Stimulated activated CD4-positive, alpha-beta T cell treated with anti-CD3 and anti-CD28 coated beads, TNF-alpha, amount 100 ng/mL, for 48 hours (primary cell): ENCODE measurements around the gene SOX10.
"Not testable (repeated sequence)": the region's sequence is repeated elsewhere in the genome, so short reads cannot be mapped to it uniquely, and the experiment has no call there.

Source experiments
- DNase-seq, 3 donors: peaks; one replicate each; pipeline ENCODE4 v3.0.0-alpha.2; 2020; ENCODE audit warnings: low read depth in 3 of 3

The SOX10 gene

GRCh38 chr22:37986371-37986770, 2.0 kb upstream of the SOX10 start:
- DNase-seq: no peak

GRCh38 chr22:37985751-37986281, 1.5 kb upstream of the SOX10 start:
- no peak for DNase-seq

DNA sequence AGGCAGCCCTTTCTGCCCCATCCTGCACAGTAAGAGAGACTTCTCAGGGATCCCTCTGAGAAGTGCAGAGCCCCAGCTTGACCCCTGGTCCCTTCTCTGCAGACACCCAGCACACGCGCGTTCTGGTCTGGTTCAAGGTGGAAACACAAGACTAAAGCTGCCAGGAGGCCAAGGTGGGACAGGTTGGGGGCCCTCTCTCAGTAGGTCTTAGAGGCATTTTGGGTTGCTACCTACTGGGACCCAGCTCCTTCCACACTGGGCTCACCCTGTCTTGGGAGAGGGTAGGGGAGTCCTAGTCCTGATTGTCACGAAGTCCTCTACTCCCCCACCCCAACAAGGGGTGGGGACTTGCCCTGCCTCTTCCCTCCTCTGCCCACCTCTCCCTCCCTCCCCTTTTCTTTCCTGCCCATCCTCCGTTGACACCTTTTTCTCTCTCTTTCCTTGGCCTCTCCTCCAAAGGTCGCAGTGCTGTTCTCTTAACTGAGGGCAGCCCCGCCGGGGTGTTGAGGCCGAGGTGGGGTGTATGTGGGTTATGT, 763 bp upstream of the SOX10 start:
- no peak for DNase-seq

DNA sequence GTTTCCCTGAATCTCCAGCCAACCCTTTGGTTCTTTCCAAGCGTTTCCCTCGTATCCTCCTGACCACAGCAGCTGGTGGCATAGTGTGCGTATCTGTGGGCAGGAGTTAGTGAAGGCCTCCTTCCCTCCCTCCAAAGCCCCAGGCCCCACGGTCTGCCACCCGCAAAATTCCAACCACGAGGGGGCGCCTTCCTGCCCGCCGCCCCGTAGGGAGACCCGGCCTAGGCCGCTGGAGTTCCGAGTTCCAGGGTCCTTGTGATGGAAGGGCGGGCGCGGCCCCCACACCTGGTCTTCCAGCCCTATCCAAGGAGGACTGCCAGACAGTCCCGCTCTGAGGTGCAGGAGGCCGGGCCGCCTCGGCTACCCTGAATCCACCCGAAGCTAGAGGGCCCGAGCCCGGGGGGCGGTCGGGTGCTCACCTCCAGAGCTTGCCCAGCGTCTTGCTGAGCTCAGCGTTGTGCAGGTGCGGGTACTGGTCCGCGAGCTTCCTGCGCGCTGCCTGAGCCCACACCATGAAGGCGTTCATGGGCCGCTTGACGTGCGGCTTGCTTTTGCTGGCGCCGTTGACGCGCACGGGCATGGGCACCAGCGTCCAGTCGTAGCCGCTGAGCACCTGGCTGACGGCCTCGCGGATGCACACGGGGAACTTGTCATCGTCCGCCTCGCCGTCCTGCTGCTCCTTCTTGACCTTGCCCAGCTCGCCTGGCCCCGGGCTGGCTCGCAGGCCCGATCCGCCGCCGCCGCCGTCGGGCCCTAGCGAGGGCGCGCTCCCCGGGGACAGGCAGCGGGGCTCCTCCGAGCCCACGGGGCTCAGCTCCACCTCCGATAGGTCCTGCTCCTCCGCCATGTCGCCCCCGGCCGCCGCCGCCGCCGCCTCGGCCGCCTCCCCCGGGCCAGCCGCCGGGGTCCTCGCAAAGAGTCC, 1.2 kb downstream of the SOX10 start:
- no peak for DNase-seq

DNA sequence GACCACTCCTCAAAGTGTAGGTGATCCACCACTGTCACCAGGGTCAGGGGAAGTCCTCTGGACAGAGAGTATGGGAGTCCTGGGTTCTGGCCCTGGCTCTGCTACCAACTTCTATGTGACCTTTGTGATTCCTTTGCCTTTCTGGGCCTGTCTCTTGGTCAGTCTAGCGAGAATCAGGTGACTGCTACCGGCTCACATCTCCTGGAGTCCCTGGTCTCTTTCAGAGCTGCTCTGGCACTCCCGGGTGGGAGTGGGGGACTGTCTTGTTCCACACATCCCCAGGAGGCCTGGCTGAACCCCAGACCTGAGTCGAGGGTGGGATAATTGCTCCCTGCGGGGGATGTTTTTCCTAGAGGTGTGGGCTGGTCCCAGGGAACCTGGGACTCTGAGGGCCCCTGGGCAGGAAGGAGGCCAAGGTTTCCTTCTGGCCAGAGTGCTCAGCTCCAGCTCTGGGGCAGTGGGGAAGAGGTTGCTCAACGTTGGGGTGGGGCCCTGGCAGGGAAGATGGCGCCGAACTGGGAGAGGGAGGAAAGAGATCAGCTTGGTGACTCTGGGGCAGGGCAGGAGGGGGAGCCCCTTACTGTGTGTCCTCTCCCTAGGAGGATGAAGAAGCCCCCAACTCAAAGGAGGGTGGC, 2.1 kb downstream of the SOX10 start:
- DNase-seq: no peak

GRCh38 chr22:37981282-37982011, 2.9 kb downstream of the SOX10 start:
- no peak for DNase-seq

DNA sequence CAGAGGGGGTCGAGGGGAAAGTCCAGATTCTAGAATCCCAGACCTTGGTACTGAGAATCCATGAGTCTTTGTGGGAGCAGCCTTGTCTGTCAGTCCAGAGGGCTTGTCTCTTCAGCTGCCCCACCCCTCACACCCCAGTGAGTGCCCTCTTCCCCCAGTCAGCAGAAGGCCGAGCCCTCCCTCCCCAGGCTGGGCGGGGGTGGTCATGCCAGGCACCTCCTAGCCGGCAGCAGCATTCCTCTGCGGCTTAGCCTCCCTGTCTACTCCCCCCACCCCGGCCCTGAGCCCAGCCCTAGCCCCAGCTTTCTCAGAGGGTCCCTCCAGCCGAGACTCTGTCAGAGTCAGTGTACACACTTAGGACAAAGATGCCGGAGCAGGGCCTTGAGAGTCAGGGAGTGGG, 4.6 kb downstream of the SOX10 start:
- DNase-seq: no peak

DNA sequence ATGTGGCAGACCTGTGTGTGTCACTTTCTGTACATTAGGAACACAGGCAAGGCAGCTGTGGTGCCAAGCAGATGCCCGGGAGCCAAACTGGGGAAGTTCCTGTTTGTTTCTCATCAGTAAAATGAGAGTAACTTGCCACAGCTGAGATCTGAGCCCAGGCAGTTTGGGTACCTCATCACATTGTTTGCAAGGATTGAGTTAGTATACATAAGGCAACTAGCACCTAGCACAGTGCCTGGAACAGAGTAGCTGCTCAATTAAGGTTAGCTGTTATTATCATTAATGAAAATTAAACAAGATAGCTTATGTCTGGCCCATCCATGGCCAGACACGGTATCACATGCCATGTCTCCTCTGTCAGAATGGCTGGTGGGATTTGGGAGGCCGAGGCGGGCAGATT, 7.8 kb downstream of the SOX10 start:
- no peak for DNase-seq

DNA sequence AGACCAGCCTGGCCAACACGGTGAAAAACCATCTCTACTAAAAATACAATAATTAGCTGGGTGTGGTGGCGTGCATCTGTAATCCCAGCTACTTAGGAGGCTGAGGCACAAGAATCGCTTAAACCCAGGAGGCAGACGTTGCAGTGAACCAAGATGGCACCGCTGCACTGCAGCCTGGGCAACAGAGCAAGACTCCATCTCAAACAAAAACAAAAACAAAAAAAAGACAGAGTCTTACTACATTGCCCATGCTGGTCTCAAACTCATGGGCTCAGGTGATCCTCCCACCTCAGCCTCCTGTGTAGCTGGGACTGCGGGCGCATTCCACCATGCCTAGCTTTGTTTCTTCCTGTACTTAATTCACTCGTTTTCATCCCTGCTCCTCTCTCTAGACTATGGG, 8.3 kb downstream of the SOX10 start:
- not testable (repeated sequence) for DNase-seq

- DNase-seq: no peak
These were observed 9.2 kb downstream of the SOX10 start for GRCh38 chr22:37975153-37975552.

DNA sequence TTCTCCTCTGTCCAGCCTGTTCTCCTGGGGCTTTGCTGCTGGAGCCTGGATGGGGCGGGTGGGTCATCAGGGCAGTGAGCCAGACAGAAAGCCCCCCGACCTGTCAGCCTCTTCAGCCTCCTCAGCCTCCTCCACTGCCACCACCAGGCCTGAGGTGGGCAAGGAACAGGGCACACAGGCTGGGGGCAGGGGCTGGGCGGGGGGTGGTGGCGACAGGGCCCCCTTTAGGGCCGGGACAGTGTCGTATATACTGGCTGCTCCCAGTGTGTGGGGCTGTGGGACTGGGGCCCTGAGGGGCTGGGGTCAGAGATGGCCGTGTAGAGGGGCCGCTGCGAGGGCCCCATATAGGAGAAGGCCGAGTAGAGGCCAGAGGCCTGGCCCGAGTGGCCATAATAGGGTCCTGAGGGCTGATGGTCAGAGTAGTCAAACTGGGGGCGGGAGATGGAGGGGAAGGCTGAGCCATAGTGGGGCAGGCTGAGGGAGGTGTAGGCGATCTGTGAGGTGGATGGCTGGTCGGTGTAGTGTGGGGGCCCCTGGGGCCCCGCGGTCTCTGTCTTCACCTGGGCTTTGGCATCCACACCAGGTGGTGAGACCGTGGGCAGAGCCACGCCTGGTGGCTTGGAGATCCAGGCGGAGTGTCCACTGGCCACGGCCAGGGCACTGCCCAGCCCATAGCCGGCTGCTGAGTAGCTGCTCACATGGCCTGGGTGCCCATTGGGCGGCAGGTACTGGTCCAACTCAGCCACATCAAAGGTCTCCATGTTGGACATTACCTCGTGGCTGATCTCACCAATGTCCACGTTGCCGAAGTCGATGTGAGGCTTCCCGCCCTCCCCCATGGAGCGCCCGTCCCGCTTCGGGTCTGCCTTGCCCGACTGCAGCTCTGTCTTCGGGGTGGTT, 10.8 kb downstream of the SOX10 start:
- no peak for DNase-seq

GRCh38 chr22:37972527-37972926, 11.8 kb downstream of the SOX10 start:
- DNase-seq: no peak

DNA sequence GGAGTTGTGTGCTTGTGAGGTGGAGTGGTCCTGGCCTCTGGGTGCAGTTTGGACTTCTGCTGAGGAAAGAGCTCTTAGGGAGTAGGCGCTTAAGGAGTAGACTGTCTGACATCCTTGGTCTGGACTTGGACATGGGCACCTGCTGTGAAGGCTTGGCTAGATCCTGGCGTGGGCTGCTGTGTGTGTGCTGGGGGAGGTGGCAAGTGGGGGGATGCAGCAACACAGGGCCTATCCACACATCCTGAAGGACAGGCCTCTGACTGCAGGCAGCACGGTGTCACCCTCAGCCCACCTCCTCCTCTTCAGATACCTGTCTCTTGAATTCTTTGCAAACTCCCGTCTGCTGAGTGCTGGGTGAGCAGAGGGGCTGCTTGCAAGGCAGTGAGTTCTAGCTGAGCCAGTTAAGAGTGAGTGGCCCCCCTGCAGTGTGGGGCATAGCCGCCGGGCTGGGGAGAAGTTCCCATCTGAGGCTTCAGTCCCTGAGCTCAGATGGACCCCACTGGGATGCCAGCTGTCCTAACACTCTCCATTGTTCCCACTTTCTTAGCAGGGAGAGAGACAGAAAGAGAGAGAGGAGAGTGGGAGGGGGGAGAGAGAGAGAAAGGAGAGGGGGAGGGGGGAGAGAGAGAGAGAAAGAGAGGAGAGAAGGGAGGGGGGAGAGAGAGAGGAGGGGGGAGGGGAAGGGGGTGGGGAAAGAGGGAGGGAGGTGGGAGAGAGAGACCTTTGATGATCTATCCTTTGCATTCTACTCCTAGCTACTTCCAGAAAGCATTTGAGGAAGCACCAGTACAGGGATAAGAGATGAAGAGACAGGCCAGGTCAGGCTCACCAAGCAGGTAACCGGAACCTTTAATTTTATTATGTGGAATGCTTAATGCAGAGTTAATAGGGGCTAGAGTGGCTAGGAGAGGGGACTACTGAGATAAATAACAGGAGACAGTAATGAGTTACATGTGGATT, 12.6 kb downstream of the SOX10 start:
- DNase-seq: no peak

DNA sequence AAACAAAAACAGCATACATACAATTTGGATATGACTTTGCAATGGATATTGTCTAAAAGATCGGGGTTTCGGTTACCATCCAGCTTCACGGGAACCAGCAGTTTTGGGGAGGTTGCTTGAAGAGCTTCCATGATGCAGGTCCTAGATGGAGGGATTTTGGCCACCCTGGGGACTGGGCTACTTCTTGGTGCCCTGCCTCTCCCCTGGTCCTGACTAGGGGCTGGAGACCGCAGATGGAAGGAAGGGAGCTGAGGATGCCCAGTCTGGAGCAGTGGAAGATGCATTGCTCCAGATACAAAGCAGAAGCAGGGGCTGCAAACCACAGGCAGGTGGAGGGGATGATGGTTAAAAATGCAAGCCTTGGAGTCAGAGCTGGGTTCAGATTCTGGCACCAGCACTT, 13.5 kb downstream of the SOX10 start:
- no peak for DNase-seq

DNA sequence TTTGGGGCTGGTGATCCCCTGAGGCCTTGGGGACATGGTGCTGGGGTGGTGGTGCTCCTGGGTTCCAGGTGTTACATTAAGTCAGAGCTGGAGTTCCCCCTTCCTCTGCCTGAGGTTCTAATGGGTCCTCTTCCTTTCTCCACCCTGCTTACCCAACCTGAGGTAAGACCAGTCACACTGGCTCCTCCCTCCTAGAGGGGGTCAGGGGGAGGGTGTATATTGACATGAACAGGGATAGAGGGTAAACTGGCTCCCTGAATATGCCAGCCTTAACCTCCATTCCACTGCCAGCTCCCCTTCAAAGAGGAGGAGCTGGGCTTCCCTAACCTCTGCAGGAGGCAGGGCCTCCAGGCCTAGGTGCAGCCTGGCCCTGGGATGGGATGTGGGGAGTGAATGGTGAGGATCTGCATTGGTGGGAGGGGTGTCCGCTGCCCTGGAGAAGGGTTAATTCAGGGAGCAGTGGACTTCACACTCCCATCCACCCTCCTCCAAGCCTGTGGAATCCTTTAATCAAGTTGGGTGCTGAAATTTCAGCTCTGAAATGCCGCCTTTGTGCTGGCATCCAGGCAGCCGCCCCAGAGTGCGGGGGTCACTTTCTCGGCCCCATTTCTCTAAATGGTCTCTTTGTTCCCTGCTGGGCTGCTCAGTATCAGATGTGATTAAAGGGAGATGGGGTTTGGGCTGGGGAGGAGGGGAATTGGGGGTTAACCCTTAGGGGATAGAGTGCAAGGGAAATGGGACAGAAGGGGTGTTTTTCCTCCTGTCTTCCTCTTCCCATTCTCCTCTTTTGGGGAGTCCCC, 15.7 kb downstream of the SOX10 start:
- no peak for DNase-seq

DNA sequence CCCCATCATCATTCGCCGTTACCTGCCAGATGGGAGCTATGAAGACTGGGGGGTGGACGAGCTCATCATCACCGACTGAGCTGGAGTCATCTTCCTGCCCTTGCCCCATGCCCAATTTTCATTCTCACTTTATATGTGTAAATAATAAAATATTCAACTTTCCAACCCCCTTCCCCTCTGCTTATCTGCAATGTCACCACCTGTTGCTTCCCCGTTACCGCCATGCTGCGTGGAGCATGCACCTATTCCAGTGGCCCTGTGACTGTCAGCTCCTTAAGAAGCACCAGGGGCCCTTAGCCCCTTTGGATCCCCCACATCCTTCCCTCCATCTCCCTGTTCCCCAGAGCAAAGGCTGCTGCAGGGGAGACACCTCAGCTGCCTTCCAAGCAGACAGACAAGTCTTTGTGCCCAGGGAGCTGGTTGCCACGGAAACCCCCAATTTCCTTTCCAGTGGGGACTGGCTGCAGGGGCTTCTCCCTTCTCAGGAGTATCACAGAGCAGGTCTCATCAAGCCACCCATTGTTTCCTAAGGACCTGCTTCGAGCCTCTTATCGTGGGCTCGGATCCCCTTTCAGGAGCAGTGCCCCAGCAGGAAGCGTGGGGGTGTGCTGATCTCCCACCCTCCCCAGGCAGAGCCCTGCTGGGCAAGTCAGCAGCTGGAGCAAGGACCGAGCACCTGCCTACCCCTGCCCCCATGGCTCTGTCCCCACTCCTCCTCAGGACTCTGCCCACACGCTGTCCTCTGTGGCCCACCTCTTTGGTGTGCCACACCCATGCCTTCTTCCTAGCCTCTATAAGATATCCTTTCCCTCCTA, 16.5 kb downstream of the SOX10 start:
- DNase-seq: no peak

GRCh38 chr22:37967147-37967546, 17.2 kb downstream of the SOX10 start:
- DNase-seq: no peak
